NCI-H446 treated with DMSO at 0.1 percent for 48 hours (cell line): ENCODE results near the gene CHORDC1.
"Not testable (repeated sequence)": the region's sequence is repeated elsewhere in the genome, so short reads cannot be mapped to it uniquely, and the experiment has no call there.

Source experiments
- DNase-seq: peaks from one replicate; lab custom pipeline; 2025; lab: John Stamatoyannopoulos, UW

The CHORDC1 gene

DNA sequence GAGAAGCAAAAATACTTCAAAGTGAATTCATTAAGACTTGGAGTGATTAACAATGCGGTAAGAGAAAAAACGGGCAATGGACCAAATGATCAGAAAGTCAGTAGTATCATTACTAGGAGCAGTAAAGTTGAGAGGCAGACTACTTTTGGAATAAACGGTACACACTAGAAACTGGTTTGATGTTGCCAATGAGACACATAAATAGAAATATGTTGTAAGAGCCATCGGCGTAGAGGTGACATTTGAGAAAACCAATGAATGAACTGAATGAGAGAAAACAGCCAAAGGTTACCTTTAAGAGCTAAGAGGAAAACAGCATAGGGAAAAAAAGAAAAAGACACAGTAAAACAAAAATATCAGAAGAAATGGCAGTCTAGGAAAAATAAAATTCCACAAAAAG, 6.2 kb downstream of the CHORDC1 start:
- DNase-seq, result no peak

DNA sequence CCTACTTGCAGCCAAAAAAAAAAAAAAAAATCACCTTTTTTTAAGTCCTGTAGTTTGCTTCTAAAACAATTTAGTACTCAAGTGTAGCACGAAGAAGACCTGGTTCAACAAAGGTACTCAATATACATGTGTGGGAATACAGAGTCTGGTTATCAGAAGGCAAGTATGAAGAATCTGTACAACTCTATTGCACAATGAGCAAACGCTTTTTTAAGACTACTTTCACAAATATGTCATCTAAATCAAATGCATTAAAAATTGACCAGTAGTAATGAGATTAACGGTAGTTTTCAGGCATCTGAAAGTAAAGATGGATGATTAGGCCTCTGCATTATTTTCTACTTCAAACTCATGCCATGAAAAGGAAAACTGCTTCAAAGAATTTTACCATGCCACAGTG, 9.5 kb downstream of the CHORDC1 start:
- no peak for DNase-seq

- no peak for DNase-seq
Measured at GRCh38 chr11:90208857-90209256, 14.0 kb downstream of the CHORDC1 start.

GRCh38 chr11:90207992-90208391, 14.9 kb downstream of the CHORDC1 start:
- not testable (repeated sequence) for DNase-seq

DNA sequence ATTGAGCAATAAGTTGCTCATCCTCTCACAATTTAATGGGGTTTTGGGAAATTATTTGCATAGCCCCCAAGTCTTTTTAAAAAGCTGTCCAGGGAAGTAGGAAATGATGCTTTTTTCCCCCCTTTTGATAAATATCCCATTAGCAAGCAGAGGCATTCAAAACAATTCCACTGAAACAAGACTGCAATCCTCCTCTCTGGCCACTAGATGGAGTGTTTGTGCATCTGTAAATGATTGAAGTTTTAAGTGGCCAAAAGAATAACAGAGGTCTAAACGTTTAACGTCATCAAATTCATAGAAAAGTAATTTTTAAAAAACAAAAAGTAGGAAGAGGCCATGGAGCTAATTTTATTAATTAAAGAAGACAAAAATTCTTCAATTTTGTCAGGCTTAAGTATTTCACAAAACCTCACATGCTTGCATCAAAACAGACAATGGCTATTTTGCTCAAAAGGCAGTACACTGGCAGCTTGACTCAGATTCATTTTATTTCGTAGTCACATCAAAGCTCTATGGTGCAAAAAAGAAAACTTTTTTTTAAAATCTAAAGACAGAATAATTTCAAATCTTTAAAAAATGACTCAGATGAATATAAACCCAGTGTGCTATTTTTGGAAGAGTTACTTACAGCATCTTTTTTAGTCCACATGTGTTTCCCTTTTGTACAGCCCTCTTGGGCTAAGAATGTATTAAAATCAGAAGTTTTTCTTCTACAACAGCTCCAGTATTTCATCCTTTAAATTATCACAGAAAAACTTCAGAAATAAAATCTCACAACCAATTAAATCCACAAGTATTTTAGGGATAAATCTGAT, 17.8 kb downstream of the CHORDC1 start:
- peak; percentile 50 for DNase-seq

DNA sequence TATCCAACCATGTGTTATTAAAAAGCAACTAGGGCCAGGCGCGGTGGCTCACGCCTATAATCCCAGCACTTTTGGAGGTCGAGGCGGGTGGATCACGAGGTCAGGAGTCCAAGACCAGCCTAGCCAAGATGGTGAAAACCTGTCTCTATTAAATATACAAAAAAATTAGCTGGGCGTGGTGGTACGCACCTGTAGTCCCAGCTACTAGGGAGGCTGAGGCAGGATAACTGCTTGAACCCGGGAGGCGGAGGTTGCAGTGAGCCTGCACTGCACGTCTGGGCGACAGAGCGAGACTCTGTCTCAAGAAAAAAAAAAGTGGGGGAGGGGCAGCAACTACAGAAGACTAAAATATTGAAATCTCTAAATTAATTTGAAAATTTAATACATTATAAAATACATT, 18.4 kb downstream of the CHORDC1 start:
- DNase-seq, result no peak

DNA sequence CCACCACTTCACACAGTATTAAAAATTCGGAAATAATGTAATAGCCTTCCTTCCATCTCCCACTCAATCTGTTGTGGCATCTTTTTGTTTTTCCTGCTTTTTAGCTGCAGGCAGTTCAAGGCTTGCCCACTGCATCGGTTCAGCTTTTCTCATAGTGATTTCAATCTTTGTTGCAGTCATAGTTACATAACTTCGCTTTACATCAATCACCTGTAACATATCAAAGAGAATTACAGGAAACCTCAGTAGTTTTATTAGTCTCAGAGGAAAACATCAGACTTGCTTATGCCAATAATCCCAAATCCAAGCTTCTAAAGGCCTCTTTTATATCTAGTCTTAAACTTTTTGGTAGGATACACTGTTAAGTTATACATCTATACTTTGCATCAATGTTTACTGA, 20.5 kb downstream of the CHORDC1 start:
- no peak for DNase-seq

DNA sequence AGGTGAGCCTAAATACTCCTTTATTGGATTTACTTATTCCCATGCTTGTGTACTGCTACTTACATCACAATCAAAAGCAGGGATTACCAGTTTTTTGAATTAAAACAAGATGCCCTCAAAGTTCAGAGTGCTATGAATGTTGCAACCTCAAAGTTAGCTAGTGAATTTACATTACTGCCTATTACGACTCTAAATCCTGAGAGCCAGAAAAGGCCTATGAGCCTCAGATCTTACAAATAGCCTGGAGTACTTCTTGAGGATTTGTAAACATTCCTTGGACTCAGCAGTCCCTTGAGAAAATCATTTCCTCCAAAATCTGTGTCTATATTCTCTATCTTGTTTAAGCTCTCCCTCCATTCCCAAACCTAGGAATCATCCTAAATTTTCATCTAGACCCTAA, 25.5 kb downstream of the CHORDC1 start:
- DNase-seq, result no peak

DNA sequence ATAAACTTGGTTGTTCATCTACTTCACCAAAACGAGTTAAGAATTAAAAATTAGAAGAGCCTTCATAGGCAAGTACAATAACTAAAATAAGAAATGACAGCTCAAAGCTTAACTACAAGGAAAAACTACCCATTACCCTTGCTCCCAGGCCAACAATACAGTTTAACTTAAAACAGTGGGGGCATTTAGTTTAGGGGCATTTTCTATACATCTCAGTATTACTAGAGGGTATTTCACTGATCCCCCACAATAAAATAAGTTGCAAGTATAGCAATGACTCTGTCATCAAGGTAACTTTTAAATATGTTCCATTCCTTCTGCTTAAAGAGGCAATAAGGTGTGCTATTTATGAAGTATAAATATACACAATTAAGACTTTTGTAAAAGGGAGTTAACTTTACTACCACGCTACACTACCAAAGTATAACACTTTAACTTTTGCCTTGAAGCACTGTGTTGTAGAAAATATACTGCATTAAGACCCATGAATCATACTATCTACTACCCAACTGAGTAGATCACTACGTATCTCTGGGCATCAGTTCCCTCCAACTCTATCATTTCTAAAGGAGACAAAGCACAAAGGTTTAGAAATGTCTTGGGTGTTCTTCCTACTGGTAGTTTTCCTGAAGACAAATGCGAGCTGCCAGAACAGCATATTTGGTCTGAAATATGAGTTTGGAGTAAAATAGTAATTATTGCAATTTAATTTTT, 29.8 kb downstream of the CHORDC1 start:
- no peak for DNase-seq

DNA sequence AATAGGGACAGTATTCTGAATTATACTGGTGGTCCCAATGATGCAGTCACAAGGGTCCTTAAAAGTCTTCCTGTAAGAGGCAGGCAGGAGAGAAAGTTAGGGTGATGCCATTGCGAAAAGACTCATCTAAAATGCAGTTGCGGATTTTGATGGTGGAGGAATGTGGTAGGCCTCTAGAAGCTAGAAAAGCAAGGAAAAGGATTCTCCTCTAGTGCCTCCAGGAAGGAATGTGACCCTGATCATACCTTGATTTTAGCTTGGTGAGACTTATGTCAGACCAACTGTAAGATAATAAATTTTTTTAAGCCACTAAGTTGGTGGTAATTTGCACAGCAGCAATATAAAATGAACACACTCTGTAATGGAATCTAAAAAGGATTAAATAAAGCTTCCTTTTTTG, 33.8 kb downstream of the CHORDC1 start:
- DNase-seq, result no peak

GRCh38 chr11:90187839-90188238, 35.0 kb downstream of the CHORDC1 start:
- no peak for DNase-seq

DNA sequence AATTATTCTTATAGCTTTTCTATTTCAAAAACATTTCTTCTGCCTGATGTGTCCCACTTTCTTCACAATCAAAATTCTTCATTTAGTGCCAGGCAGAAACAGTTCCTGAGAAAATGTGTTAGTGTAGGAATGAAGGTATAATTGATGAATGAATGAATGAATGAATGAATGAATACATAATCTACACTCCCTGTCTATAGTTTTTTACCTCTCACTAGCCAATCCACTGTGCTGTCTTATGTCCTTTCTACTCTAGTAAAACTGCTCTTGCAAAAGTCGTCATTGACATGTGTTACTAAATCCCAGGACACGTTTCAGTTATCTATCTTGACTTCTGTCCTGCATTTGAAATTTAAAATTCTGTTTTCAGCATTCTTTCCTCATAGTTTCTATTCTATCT, 42.9 kb downstream of the CHORDC1 start:
- DNase-seq, result no peak

DNA sequence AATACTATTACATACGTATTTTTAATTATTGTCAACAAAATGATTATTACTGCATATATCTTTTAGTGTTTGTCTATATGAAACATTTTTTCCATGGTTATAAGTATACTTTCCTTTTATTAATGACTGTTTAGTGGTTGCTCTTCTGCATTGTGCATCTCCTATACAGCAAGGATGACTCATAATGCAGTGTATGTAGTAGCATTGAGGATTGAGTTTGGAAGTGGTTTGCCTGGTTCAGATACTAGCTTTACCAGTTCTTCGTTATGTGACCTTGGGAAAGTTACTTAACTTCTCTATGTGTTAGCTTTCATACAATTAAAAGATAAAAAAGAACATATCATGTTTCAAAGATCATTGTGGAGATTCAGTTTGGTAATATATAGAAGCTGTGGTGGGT, 44.1 kb downstream of the CHORDC1 start:
- no peak for DNase-seq

DNA sequence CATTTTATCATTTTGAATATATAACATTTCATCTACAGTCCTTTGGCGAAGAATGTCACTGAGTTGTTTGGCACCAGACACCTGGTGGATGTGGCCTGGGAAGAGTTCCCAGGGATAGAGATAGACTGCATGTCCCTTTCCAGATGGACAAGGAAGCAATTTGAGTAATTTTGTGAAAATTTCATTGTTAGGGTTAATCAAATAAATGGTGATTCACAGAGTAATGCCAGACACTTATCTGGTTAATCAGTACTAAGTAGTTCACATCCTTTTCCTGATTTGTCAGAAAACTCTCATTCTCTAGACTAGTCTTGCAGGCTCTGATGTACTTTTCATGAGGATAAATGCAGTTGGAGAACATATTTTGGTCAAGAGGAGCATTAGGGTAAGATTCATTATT, 46.8 kb downstream of the CHORDC1 start:
- no peak for DNase-seq

DNA sequence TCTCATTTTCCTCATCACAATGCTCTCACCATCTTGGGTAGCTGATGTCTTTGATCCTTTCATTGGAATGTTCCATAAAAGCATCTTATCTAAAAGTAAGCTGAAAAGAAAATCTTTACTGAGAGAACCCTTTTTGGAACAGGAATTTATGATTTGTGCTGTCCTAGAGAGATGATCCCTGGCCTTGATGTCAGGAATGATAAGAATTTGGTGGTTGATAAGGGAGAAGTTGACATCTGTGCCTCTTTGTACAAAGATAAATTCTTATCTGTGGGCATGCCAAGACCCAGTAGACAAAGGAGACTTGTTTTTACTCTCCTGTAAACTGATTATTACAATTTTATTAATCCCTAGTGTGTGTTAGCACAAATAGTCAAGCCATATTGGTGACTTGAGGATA, 51.5 kb downstream of the CHORDC1 start:
- no peak for DNase-seq

DNA sequence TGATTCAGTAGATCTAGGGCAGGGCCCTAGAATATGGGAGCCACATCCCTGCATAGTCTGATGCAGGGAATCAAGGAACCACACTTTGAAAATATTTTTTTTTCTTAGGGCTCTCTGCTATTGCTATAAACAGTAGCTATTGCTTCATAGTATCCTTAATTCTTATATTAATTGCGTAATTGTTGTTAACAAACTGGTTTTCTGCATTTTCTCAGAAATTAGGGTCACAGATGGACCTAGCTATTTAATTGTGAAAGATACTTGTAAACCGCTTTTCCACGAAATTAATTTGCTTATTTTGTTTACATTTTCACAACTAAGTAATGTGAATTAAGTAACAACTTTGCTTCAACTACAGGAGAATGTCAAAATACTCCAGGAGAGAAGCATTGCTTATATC, 54.3 kb downstream of the CHORDC1 start:
- DNase-seq, result no peak

DNA sequence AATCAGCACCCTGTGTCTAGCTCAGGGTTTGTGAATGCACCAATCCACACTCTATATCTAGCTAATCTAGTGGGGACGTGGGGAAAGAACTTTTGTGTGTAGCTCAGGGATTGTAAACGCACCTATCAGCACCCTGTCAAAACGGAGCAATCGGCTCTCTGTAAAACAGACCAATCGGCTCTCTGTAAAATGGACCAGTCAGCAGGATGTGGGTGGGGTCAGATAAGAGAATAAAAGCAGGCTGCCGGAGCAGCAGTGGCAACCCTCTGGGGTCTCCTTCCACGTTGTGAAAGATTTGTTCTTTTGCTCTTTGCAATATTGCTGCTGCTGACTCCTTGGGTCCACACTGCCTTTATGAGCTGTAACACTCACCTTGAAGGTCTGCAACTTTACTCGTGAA, 55.1 kb downstream of the CHORDC1 start:
- DNase-seq, result not testable (repeated sequence)

GRCh38 chr11:90166982-90167573, 55.8 kb downstream of the CHORDC1 start:
- not testable (repeated sequence) for DNase-seq
